Stimulated activated CD8-positive, alpha-beta memory T cell treated with anti-CD3 and anti-CD28 coated beads, Interleukin-15, amount 100 ng/mL, for 24 hours (primary cell): ENCODE measurements around the gene MYOF.
"Not testable (repeated sequence)": the region's sequence is repeated elsewhere in the genome, so short reads cannot be mapped to it uniquely, and the experiment has no call there.

ENCODE experiments used
- DNase-seq: peaks from one replicate; pipeline ENCODE4 v3.0.0-alpha.2; 2020; ENCODE audit warnings: low read depth

The MYOF gene

GRCh38 chr10:93454146-93454545 lies 28.0 kb downstream of the MYOF start:
- DNase-seq, result no peak

GRCh38 chr10:93452143-93452542 lies 30.0 kb downstream of the MYOF start:
- DNase-seq, result no peak

GRCh38 chr10:93451244-93451947 lies 30.7 kb downstream of the MYOF start:
- no peak for DNase-seq

- no peak for DNase-seq
Observed at GRCh38 chr10:93447970-93448369, 34.2 kb downstream of the MYOF start.

DNA sequence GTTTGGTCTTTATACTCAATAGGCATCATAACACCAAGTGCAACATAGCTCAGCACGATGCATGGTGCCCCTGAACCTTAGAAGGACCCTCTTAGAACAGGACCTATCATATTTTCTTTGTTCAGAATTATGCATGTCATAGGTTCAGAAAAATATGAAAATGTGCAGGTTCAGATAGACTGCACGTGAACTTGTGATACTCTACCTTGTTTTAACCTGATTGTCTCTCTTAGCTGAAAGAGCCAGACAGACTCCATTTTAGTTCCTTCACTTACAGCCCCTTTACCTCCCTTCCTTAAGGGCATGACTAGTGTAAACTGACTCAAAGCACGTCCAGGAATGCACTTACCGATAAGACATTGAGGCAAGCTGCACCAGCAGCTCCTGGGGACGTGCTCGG lies 35.1 kb downstream of the MYOF start:
- DNase-seq, result no peak

DNA sequence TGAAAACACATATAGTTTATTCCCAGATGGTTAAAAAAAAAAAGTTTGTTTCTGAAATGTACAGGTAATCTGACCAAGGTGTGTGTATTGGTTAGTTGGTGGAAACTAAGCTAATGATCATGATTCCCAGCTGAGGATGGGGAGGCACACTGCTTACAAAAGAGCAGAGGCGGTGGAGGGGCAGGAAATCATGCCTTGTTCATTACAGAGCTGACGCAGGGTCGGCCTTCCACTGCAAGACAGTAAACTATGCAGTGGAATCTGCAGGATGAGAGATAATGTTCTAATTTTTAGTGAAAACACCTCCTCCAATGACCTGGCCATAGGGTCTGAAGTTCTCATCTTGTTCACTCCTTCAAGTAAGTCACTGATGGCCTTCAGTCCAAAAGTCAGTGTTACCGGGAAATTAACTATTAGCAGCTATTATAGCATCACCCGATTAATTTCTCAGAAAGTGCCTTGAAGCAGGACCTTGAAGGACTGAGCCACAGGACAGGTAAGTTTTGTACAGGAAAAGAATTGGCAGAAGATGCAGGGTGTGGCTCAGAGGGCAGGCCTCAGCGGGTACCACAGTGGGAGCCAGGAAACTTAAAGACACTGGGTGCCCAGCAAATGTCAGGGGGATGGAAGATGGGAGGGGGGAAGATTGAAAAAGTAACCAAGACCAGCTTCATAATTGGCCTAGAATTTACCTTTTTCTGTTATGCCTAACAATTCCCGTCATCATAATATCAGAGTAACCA lies 36.0 kb downstream of the MYOF start:
- DNase-seq, result no peak

DNA sequence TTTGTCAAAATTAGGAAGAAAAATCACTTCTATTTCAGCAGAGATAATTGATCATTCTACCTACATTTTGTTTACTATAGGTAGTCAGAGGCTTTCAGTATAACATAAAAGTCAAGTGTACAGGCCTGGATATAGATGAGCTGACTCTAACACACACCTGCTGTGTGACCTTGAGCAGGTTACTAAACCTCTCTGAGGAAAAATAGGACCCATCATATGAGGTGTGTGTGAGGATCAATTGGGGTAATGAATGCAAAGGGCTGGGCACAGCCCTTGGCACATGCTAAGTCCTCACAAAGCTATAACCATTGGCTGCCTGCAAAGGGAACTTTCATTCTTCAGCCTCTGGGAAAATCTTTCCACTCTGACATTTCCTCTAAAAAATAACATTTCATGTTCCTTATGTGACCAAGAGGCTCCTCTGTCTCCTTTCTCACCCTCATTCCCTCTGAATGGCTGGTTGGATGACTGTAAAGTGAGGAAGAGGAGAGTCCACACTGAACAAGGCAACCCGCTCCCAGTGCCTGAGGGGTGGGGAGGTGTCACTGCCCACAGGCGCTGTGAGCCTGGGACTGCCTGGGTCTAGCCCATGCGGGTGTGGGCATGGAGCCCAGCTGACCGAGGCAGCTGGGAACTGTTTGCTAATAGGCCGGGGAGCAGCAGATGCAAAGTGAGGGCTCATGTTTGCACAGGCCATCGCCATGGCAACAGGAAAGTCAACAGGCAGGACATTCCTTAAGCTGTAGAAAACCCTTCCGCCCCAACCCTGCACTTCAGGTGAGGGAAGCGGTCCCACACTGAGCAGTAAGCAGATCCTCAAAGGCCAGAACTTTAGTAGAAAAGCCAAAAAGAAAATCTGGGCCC lies 36.8 kb downstream of the MYOF start:
- no peak for DNase-seq

DNA sequence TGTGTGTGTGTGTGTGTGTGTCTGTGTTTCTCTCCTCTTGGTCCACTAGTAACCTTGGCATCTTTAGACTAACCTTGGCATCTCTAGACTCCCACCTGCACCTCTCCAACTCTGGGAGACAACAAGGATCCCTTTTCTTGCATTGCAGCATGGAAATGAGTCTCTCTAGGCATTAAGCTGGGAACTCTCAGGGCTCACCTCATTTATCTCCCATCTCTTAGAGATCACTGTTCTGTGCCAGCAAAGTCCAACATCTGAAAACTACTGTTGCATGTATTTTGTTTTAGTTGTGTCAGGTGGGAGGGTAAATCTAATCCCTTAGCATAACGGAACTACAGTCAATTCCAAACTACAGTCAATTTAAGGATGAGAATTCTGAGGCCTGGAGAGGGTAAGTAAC lies 38.7 kb downstream of the MYOF start:
- DNase-seq, result no peak

DNA sequence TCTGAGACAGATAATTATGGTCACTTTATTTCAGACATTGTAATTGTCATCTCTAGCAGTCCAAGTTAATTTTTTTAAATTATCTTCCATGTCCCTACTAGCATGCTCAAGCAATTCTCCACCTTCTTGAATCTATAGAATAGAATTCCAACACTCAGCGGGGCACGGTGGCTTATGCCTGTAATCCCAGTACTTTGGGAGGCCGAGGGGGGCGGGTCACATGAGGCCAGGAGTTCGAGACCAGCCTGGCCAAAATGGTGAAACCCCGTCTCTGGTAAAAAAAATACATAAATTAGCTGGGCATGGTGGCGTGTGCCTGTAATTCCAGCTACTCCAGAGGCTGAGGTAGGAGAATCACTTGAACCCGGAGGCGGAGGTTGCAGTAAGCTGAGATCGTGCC lies 39.4 kb downstream of the MYOF start:
- not testable (repeated sequence) for DNase-seq

DNA sequence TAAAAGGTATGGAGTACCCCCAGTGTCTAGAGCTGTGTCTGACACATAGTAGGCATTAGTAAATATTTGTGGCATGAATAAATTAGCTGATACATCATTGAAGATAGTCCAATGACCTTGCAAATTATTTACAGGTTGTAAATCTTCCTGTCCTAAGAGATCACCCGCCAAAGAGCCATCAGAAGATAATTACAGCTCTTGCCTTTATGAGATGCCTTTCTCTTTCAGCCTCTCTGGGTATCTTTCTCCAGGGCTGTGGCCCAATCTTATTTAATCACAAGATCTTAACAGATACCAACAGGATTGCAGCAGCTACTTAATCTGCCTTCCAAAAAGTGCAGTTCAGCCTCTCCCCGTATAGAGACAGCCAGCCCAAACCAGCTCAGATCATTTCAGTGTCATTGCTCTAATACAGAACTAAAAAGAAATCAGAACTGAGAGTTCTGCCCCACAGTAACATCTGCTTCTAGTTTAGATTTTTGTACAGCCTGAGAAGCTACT lies 41.5 kb downstream of the MYOF start:
- DNase-seq, result no peak

DNA sequence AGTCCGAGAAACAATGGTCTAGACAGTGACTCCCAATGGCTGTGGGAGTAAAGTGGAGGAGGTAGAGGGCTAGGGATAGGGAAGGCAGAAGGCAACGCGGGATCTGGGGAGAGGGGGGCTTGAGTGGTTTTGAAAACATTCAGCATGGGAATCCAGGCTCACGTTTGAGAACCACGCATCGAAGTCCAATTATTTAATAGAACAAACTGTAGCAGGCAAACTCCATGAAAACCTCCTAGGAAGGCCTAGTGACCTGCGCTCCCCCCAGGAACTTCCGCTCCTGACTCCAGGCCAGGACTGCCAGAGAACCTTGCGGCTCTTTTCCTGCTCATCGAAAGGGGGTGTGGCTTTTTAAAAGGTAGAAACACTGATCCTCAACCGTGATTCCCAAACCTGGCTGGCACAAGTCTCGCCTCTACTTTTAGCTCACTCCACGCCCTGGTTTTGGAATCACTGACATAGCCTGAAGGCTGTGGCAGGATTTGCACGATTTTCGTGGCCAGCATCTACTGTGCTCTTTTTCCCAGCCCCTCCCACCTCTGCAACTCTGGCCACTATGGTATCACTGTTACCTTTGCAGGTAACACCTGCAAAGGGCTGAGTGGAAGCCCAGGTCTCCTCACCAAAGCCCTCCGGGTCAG lies 43.4 kb downstream of the MYOF start:
- DNase-seq, result no peak

GRCh38 chr10:93437946-93438612 lies 44.1 kb downstream of the MYOF start:
- DNase-seq, result no peak

GRCh38 chr10:93437086-93437945 lies 44.8 kb downstream of the MYOF start:
- no peak for DNase-seq

GRCh38 chr10:93436591-93437085 lies 45.5 kb downstream of the MYOF start:
- DNase-seq, result no peak

- no peak for DNase-seq
Observed at GRCh38 chr10:93435621-93436397, 46.3 kb downstream of the MYOF start.

DNA sequence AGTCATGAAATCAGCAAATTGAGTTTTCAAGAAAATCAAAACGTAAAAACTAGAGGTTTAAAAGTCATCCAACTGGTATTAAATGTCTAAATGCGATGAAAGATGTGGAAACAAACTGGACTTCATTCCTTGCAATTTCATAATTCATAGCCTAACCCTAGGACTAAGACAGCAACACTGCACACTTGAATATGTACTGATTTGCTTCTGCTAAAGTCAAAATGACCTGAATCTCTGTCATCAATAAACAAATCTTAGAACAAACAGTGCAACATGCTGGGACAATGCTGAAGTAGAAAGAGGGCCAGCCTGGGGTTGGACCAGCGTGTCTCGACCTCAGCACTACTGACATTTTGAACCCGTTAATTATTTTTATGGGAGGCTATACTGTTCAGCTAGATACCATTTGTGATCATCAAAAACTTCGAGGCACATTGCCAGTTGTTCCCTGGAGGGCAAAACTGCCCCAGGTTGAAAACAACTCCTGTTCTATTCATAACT lies 47.1 kb downstream of the MYOF start:
- DNase-seq, result no peak

DNA sequence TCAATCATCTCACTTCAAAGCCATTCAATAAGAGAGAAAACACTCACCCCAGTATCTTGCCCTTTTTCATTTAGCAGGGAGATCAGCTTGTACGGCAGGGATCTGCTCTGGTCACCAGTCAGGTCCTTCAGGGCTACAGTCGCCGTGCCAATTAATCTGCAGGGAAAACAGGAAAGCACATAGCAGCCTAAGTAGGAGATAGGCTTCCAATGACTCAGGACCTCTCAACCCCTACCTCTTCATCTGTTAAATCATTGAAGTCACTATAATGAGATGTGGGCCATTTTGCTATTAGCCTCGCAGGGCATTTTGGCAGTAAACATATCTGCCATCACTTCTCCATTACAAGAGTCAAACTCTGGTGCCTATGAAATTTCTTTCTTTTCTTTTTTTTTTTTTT lies 50.8 kb downstream of the MYOF start:
- no peak for DNase-seq

GRCh38 chr10:93425861-93426260 lies 56.3 kb downstream of the MYOF start:
- no peak for DNase-seq

- DNase-seq, result no peak
Observed at GRCh38 chr10:93422118-93422517, 60.0 kb downstream of the MYOF start.
